Adipose tissue (tissue), 3 donors: ENCODE data around the gene PTK7. TPM values are rescaled to one million over a fixed set of nuclear protein-coding genes. Genes with fewer than 3 reads are reported as not detected.
"Not testable (repeated sequence)": the region's sequence is repeated elsewhere in the genome, so short reads cannot be mapped to it uniquely, and the experiment has no call there.

Experiments
- H3K27ac ChIP-seq: one replicate; pipeline ENCODE4 v1.5.1; 2013; ENCODE audit warnings: low read depth, low read length
- WGBS, 3 donors: extraction: QIAGEN DNeasy Blood & Tissue Kit; methylation state at CpG; one replicate each; pipeline ENCODE4 v1.1.7; 2013; 5-methylcytosine and 5-hydroxymethylcytosine counted together
- polyA plus RNA-seq, 3 donors: library from polyadenylated mRNA; stranded (reverse); fragments of 200-250 nt; gene quantifications; one replicate each; pipeline ENCODE4 v1.2.3, GENCODE V29; 2013
- donor health status: healthy with polysubstance abuse.
- donor health status: Bipolar disorder and iron deficiency.
- donor health status: healthy.

PTK7 gene
- polyA plus RNA-seq, 3 donors: 6.6 to 15.7 (median 11.2) TPM

- no peak overlapping the region for H3K27ac ChIP-seq
- 65 to 77% (median 75%) methylated on average over 4 of the region's 4 CpGs for WGBS, 3 donors
These were observed 25.4 kb downstream of the PTK7 start for GRCh38 chr6:43101497-43101896.

- 45 to 89% (median 81%) methylated on average over 2 of the region's 2 CpGs for WGBS, 3 donors
- no peak overlapping the region for H3K27ac ChIP-seq
These were observed 27.3 kb downstream of the PTK7 start for GRCh38 chr6:43103253-43103876.

- 90 to 94% (median 92%) methylated on average over 9 of the region's 9 CpGs for WGBS, 3 donors
These were observed 29.6 kb downstream of the PTK7 start for GRCh38 chr6:43105538-43106222.

GRCh38 chr6:43107344-43108062 lies 31.4 kb downstream of the PTK7 start:
- 91 to 96% (median 95%) methylated on average over 12 of the region's 12 CpGs for WGBS, 3 donors
- H3K27ac ChIP-seq: no peak overlapping the region

More at GRCh38 chr6:43105538-43106222, 29.6 kb downstream of the PTK7 start:
- H3K27ac ChIP-seq: no peak overlapping the region

- 68 to 74% (median 74%) methylated on average over 12 of the region's 12 CpGs for WGBS, 3 donors
- no peak overlapping the region for H3K27ac ChIP-seq
These were observed 37.5 kb downstream of the PTK7 start for GRCh38 chr6:43113431-43114260.

GRCh38 chr6:43115365-43115764 lies 39.3 kb downstream of the PTK7 start:
- H3K27ac ChIP-seq: no peak overlapping the region
- 67 to 94% (median 80%) methylated on average over 6 of the region's 6 CpGs for WGBS, 3 donors

GRCh38 chr6:43117466-43117865 lies 41.4 kb downstream of the PTK7 start:
- not testable (repeated sequence) for H3K27ac ChIP-seq
- 93 to 97% (median 95%) methylated on average over 8 of the region's 8 CpGs for WGBS, 3 donors

GRCh38 chr6:43119482-43119881 lies 43.4 kb downstream of the PTK7 start:
- 69 to 88% (median 79%) methylated on average over 4 of the region's 4 CpGs for WGBS, 3 donors
- H3K27ac ChIP-seq: no peak overlapping the region

- H3K27ac ChIP-seq: no peak overlapping the region
These were observed 44.1 kb downstream of the PTK7 start for GRCh38 chr6:43120101-43120763.

GRCh38 chr6:43120944-43121913 lies 45.1 kb downstream of the PTK7 start:
- 56 to 75% (median 57%) methylated on average over 9 of the region's 9 CpGs for WGBS, 3 donors
- H3K27ac ChIP-seq: no peak overlapping the region

More at GRCh38 chr6:43120101-43120763, 44.1 kb downstream of the PTK7 start:
- WGBS, 3 donors: 87% methylated on average over 9 of the region's 9 CpGs

- 65 to 94% (median 71%) methylated on average over 2 of the region's 2 CpGs for WGBS, 3 donors
- H3K27ac ChIP-seq: no peak overlapping the region
These were observed 46.0 kb downstream of the PTK7 start for GRCh38 chr6:43122146-43122545.

- H3K27ac ChIP-seq: no peak overlapping the region
- WGBS, 3 donors: 60 to 76% (median 69%) methylated on average over 24 to 25 of the region's 25 CpGs
These were observed 47.6 kb downstream of the PTK7 start for GRCh38 chr6:43123461-43124314.

- 76 to 87% (median 84%) methylated on average over 6 of the region's 6 CpGs for WGBS, 3 donors
- H3K27ac ChIP-seq: no peak overlapping the region
These were observed 48.4 kb downstream of the PTK7 start for GRCh38 chr6:43124481-43124880.

GRCh38 chr6:43125119-43125518 lies 49.0 kb downstream of the PTK7 start:
- no peak overlapping the region for H3K27ac ChIP-seq

GRCh38 chr6:43125555-43125954 lies 49.4 kb downstream of the PTK7 start:
- H3K27ac ChIP-seq: no peak overlapping the region
- WGBS, 3 donors: 85 to 100% (median 92%) methylated on average over 1 of the region's 1 CpG

More at GRCh38 chr6:43125119-43125518, 49.0 kb downstream of the PTK7 start:
- 72 to 76% (median 73%) methylated on average over 6 of the region's 6 CpGs for WGBS, 3 donors

- 85 to 87% (median 87%) methylated on average over 12 of the region's 12 CpGs for WGBS, 3 donors
- no peak overlapping the region for H3K27ac ChIP-seq
These were observed 51.1 kb downstream of the PTK7 start for GRCh38 chr6:43127180-43127579.
